HG02678 (cell line): ENCODE measurements around the gene RGL3.
"Not testable (repeated sequence)": the region's sequence is repeated elsewhere in the genome, so short reads cannot be mapped to it uniquely, and the experiment has no call there.

Experiments
- ATAC-seq: cut with Tn5 transposase; IDR thresholded peaks from one replicate; pipeline ENCODE4 v1.9.1; 2021; ENCODE audit warnings: mild to moderate bottlenecking, moderate library complexity; ENCODE audit not compliant: unreplicated experiment

Gene RGL3

GRCh38 chr19:11384778-11385129 is 34.4 kb downstream of the RGL3 start:
- ATAC-seq: no peak

GRCh38 chr19:11383706-11384048 is 35.4 kb downstream of the RGL3 start:
- ATAC-seq: no peak

- no peak for ATAC-seq
Observed at GRCh38 chr19:11382898-11383705, 36.0 kb downstream of the RGL3 start.

- peak; percentile 81 for ATAC-seq
Observed at GRCh38 chr19:11380653-11381537, 38.2 kb downstream of the RGL3 start.

GRCh38 chr19:11379857-11380350 is 39.2 kb downstream of the RGL3 start:
- ATAC-seq: no peak

GRCh38 chr19:11379269-11379845 is 39.8 kb downstream of the RGL3 start:
- not testable (repeated sequence) for ATAC-seq

- ATAC-seq: no peak
Observed at GRCh38 chr19:11378319-11379189, 40.6 kb downstream of the RGL3 start.

- no peak for ATAC-seq
Observed at GRCh38 chr19:11377756-11378155, 41.4 kb downstream of the RGL3 start.

GRCh38 chr19:11377237-11377636 is 41.9 kb downstream of the RGL3 start:
- ATAC-seq: no peak

GRCh38 chr19:11375143-11375948 is 43.8 kb downstream of the RGL3 start:
- no peak for ATAC-seq

GRCh38 chr19:11374433-11375142 is 44.5 kb downstream of the RGL3 start, which contains the start of gene SWSAP1:
Gene SWSAP1, plus strand, starts transcription at chr19:11374666. Its CDS starts 15 bp downstream, at chr19:11374681.
- ATAC-seq: peak; percentile 90

- no peak for ATAC-seq
Observed at GRCh38 chr19:11373885-11374432, 45.2 kb downstream of the RGL3 start.

GRCh38 chr19:11373166-11373884 is 45.8 kb downstream of the RGL3 start:
- no peak for ATAC-seq

GRCh38 chr19:11370744-11371143 is 48.4 kb downstream of the RGL3 start:
- ATAC-seq: no peak

- ATAC-seq: no peak
Observed at GRCh38 chr19:11367528-11367927, 51.6 kb downstream of the RGL3 start.

- no peak for ATAC-seq
Observed at GRCh38 chr19:11365557-11366117, 53.5 kb downstream of the RGL3 start.

GRCh38 chr19:11364935-11365334 is 54.2 kb downstream of the RGL3 start:
- ATAC-seq: no peak
